ENCODE measurements around the gene USH2A.

USH2A gene

DNA sequence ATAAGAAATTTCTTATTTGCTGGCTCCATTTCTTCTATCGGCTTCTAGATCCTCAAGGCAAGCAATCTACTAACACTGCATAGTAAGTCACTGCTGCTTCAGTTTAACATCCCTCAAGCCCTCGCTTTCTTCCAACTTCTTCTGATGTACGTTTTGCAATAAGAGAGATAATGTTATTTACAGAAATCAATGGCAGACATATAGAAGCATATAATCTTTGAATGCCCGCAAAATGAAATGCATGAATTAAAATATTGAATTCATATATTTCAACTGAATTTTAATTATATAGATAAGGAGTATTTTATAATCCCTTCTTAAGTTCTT, 712.4 kb downstream of the USH2A start:
- no peak for TF ChIP-seq ZBTB7A (IDR thresholded peaks at IDR 0.05; ENCODE audit: low read depth)
- no peak for TF ChIP-seq EP300 (IDR thresholded peaks at IDR 0.05; ENCODE audit: borderline replicate concordance)
- TF ChIP-seq, protein P1, sequence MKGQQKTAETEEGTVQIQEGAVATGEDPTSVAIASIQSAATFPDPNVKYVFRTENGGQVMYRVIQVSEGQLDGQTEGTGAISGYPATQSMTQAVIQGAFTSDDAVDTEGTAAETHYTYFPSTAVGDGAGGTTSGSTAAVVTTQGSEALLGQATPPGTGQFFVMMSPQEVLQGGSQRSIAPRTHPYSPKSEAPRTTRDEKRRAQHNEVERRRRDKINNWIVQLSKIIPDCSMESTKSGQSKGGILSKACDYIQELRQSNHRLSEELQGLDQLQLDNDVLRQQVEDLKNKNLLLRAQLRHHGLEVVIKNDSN (IDR thresholded peaks at IDR 0.05), result no peak
- TF ChIP-seq TEAD4 (IDR thresholded peaks at IDR 0.05), result no peak
- no peak for TF ChIP-seq CEBPB (IDR thresholded peaks at IDR 0.05)
- no peak for TF ChIP-seq TCF12 (IDR thresholded peaks at IDR 0.05; ENCODE audit: low read depth)
- no peak for TF ChIP-seq FOXM1 (IDR thresholded peaks at IDR 0.05; ENCODE audit: borderline replicate concordance, low read depth)
- TF ChIP-seq EGR1 (IDR thresholded peaks at IDR 0.05), result no peak
- TF ChIP-seq CREB1 (IDR thresholded peaks at IDR 0.05; ENCODE audit: low read depth), result no peak

DNA sequence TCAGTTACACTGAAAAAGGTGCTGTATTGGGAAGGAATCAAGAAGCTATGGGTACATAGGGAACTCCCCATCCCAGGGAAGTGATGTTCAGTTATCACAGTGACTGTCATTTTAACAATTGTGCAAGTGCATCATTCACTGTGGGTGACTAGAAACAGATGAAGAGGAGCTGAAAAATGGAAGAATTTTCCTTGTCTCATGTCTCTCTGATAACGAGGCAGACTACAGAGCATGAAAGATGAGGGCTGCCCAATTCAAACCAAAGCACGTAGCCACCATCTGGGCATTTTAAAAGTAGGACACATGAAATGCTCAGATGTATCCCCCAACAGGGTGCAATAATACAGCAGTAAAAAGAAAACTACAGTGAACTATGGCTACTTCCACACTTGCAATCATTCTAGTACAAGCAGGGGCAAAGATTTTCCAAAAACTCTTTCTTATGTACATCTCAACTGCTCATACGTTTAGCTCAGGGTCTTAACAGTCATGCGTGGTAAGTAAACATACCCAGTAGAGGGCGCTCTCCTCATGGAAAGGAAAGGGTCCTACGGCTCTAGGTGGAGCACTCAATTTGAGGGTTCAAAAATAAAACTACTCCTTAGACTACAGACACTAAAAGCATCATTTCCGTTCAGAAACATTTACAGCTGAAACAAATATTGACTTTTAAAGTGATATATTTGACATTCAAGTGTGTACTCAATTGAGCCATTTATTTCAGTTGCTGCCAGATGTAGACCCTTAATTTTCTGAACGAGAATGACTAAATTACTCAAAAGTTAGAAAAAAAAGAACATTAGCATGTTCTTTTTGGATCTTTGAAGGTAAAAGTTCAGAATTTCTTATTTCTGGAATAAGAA, 713.0 kb downstream of the USH2A start:
- TF ChIP-seq TCF12 (IDR thresholded peaks at IDR 0.05; ENCODE audit: low read depth) (no peak), RAD21 (IDR thresholded peaks at IDR 0.05; ENCODE audit: low read depth) (peak; percentile 58)

DNA sequence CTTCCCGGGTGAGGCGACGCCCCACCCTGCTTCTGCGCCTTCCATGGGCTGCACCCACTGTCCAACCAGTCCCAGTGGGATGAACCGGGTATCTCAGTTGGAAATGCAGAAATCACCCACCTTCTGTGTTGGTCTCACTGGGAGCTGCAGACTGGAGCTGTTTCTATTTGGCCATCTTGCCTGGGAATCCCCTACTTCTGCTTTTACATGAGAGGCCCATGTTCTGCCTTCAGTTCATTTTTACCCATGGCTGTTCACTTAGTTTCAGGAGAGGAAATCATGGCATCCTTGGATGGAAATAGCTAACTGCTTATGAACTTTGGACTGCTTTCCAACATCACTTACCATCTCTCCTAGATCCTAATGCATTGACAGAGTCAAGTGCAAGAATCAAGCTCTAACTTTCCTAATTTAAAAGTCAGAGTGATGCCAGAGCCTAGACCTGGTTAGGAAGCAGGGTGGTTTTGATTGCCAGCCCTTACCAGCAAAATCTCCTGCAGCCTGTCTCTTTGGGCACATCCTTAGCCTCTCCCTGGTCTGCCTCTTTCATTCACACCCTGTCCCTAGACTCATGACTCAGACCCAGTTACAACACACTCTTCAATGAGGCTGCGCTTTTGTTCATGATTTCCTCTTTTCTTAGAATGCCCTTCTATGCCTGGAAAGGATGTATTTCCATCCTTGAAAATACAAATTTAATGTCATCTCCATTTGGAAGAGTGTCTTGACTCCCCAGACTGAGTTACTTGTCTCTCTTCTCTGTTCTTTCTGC, 719.0 kb downstream of the USH2A start:
- TF ChIP-seq, protein P2, sequence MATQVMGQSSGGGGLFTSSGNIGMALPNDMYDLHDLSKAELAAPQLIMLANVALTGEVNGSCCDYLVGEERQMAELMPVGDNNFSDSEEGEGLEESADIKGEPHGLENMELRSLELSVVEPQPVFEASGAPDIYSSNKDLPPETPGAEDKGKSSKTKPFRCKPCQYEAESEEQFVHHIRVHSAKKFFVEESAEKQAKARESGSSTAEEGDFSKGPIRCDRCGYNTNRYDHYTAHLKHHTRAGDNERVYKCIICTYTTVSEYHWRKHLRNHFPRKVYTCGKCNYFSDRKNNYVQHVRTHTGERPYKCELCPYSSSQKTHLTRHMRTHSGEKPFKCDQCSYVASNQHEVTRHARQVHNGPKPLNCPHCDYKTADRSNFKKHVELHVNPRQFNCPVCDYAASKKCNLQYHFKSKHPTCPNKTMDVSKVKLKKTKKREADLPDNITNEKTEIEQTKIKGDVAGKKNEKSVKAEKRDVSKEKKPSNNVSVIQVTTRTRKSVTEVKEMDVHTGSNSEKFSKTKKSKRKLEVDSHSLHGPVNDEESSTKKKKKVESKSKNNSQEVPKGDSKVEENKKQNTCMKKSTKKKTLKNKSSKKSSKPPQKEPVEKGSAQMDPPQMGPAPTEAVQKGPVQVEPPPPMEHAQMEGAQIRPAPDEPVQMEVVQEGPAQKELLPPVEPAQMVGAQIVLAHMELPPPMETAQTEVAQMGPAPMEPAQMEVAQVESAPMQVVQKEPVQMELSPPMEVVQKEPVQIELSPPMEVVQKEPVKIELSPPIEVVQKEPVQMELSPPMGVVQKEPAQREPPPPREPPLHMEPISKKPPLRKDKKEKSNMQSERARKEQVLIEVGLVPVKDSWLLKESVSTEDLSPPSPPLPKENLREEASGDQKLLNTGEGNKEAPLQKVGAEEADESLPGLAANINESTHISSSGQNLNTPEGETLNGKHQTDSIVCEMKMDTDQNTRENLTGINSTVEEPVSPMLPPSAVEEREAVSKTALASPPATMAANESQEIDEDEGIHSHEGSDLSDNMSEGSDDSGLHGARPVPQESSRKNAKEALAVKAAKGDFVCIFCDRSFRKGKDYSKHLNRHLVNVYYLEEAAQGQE (IDR thresholded peaks at IDR 0.05; ENCODE audit: low read depth), result no peak
- TF ChIP-seq CREB1 (IDR thresholded peaks at IDR 0.05; ENCODE audit: low read depth) (no peak), TCF12 (IDR thresholded peaks at IDR 0.05; ENCODE audit: low read depth) (no peak), EGR1 (IDR thresholded peaks at IDR 0.05) (no peak), TAF1 (IDR thresholded peaks at IDR 0.05; ENCODE audit: low read depth) (no peak), TEAD4 (IDR thresholded peaks at IDR 0.05) (no peak), CEBPB (IDR thresholded peaks at IDR 0.05) (no peak), EP300 (IDR thresholded peaks at IDR 0.05; ENCODE audit: borderline replicate concordance) (no peak), FOXM1 (IDR thresholded peaks at IDR 0.05; ENCODE audit: borderline replicate concordance, low read depth) (no peak), YY1 (IDR thresholded peaks at IDR 0.05; ENCODE audit: low read depth) (no peak), ZBTB7A (IDR thresholded peaks at IDR 0.05; ENCODE audit: low read depth) (no peak), RAD21 (IDR thresholded peaks at IDR 0.05; ENCODE audit: low read depth) (no peak), NFIC (IDR thresholded peaks at IDR 0.05) (no peak)
- TF ChIP-seq, protein P3, sequence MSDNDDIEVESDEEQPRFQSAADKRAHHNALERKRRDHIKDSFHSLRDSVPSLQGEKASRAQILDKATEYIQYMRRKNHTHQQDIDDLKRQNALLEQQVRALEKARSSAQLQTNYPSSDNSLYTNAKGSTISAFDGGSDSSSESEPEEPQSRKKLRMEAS (IDR thresholded peaks at IDR 0.05), result no peak
- TF ChIP-seq, protein P1 (IDR thresholded peaks at IDR 0.05), result no peak

DNA sequence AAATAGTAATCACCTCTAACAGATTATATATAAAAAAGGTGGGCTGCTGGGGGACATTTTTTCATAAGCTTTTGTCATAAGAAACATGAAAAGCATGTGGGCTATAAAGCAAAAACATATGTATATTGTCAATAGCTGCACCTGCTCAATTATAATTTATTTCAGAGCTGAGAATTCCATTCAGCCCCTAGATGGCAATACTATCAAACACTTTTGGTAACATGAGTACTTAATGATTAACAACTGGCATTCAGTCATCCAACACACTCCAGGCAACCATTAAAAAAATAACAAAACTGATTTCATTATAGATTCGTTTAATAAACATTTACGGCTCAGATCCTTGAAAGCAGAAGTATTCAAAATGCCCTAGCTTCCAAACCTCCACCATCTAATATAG, 741.0 kb downstream of the USH2A start:
- no peak for TF ChIP-seq CREB1 (IDR thresholded peaks at IDR 0.05; ENCODE audit: low read depth)
- TF ChIP-seq RAD21 (IDR thresholded peaks at IDR 0.05; ENCODE audit: low read depth), result peak; percentile 27; the same call in 1 of the 2 replicates
- TF ChIP-seq, protein P2 (IDR thresholded peaks at IDR 0.05; ENCODE audit: low read depth), result no peak
- TF ChIP-seq CEBPB (IDR thresholded peaks at IDR 0.05), result no peak

DNA sequence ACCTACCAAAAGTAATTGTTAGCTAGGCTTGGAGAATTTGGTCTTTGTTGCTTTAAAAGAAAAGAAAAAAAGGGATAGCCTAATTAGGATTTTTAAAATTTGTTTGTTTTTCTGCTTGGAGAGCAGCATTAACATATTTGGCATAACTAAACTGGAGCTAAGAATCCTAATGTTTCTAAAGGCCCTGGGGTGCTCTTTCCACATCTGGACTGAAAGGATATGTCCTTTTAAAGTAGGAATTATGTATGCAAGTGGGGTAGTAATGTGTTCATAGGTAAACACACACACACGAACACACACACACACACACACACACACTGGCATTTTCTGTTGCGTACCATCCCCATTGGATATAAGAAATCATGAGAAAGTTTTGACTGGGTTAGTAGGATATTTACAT, 742.2 kb downstream of the USH2A start:
- no peak for TF ChIP-seq CREB1 (IDR thresholded peaks at IDR 0.05; ENCODE audit: low read depth)
- TF ChIP-seq YY1 (IDR thresholded peaks at IDR 0.05; ENCODE audit: low read depth), result no peak
- TF ChIP-seq TCF12 (IDR thresholded peaks at IDR 0.05; ENCODE audit: low read depth), result no peak
- no peak for TF ChIP-seq TEAD4 (IDR thresholded peaks at IDR 0.05)
- no peak for TF ChIP-seq NFIC (IDR thresholded peaks at IDR 0.05)
- TF ChIP-seq CEBPB (IDR thresholded peaks at IDR 0.05), result no peak
- no peak for TF ChIP-seq ZBTB7A (IDR thresholded peaks at IDR 0.05; ENCODE audit: low read depth)
- TF ChIP-seq FOXM1 (IDR thresholded peaks at IDR 0.05; ENCODE audit: borderline replicate concordance, low read depth), result no peak
- TF ChIP-seq, protein P2 (IDR thresholded peaks at IDR 0.05; ENCODE audit: low read depth), result no peak
- no peak for TF ChIP-seq RAD21 (IDR thresholded peaks at IDR 0.05; ENCODE audit: low read depth)
